Psoas muscle (tissue), 8 donors: Measurements from ENCODE around the gene SIPA1. TPM values are rescaled to one million over a fixed set of nuclear protein-coding genes. Genes with fewer than 3 reads are reported as not detected.

Experiments used
- ATAC-seq, 4 donors: fragments of 200-7000 bp; cut with Tn5 transposase; one replicate each; pipeline ENCODE4 v1.9.1; 2020; ENCODE audit warnings: moderate library complexity in 3 of 4, mild to moderate bottlenecking in 2 of 4
- DNase-seq, 2 donors: peaks; one replicate each; pipeline ENCODE4 v3.0.0-alpha.2; 2020
- H3K27ac ChIP-seq: fragments of 200-600 bp; one replicate; pipeline ENCODE4 v1.8.0; 2022
- H3K27me3 ChIP-seq, 3 donors: fragments of 200-600 bp in 1 of 3; one replicate each; pipeline versions ENCODE4 v1.6.1 to v1.8.0; 2013 to 2022; ENCODE audit warnings: low read length in 2 of 3, mild to moderate bottlenecking in 2 of 3, moderate library complexity in 1 of 3; ENCODE audit not compliant: insufficient read depth in 3 of 3
- H3K36me3 ChIP-seq, 2 donors: fragments of 200-600 bp in 1 of 2; one replicate each; pipeline versions ENCODE4 v1.6.1 to v1.8.0; 2013 to 2022; ENCODE audit warnings: low read depth in 1 of 2, mild to moderate bottlenecking in 1 of 2, moderate library complexity in 1 of 2; ENCODE audit not compliant: insufficient read depth in 1 of 2
- H3K4me1 ChIP-seq: fragments of 200-600 bp; one replicate; pipeline ENCODE4 v1.8.0; 2022
- H3K4me3 ChIP-seq: fragments of 200-600 bp; one replicate; pipeline ENCODE4 v1.8.0; 2022; ENCODE audit warnings: mild to moderate bottlenecking
- H3K9me3 ChIP-seq: fragments of 200-600 bp; one replicate; pipeline ENCODE4 v1.8.0; 2022
- CTCF ChIP-seq: fragments of 200-600 bp; IDR thresholded peaks from one replicate; pipeline ENCODE4 v1.8.0; 2022; ENCODE audit warnings: antibody characterized with exemption
- WGBS, 3 donors: extraction: QIAGEN DNeasy Blood & Tissue Kit; methylation state at CpG; one replicate each; pipeline versions ENCODE4 v1.1.6 to v1.1.7; 2013; 5-methylcytosine and 5-hydroxymethylcytosine counted together
- intact Hi-C, 2 donors: fragments of 100-400 bp; cut with DNase I; formaldehyde crosslinking; loops; one replicate each; pipeline versions ENCODE4 v1.11.0 to v1.14.2; 2022
- polyA plus RNA-seq, 3 donors: library from polyadenylated mRNA; stranded (reverse); fragments of 200-250 nt; gene quantifications; one replicate each; pipeline ENCODE4 v1.2.3, GENCODE V29; 2013
- total RNA-seq, 4 donors: library from RNA; stranded (reverse); fragmentation: NEBNext Ultra II Directional in 2 of 4; extraction: Animal tissue kit (Norgen Biotek cat#: 25700) in 2 of 4; gene quantifications; one replicate each; pipeline versions ENCODE4 v1.2.1 to v1.2.4, GENCODE V29; 2021 to 2023
- donor health status: healthy with polysubstance abuse.
- donor health status: DM: no; HTN: no; CAD: no; lungs with moderate emphysema.
- donor health status: Bipolar disorder and iron deficiency.
- donor health status: healthy.
- donor health status: DM: yes; HTN: yes; CAD: no.
- donor health status: DM: no; HTN: no; CAD: no.
- donor health status: DM: no; HTN: no; CAD: no.
- donor health status: DM: yes; HTN: yes; CAD: no.

The SIPA1 gene
- total and polyA plus RNA-seq, 7 donors: 7.9 to 17.4 (median 12.3) TPM

GRCh38 chr11:65634109-65634436 is 3.8 kb upstream of the SIPA1 start:
- no peak for TF ChIP-seq CTCF
- peaks cover 15 to 79% of the 10 kb centered on the region in 2 donors for H3K36me3 ChIP-seq
- no peak for DNase-seq
- no peak overlapping the region for H3K27ac ChIP-seq
- intact Hi-C loops: no loop called here
- H3K27me3 ChIP-seq: no peaks in the 10 kb centered on the region
- WGBS, 3 donors: 85 to 95% (median 91%) methylated on average over 14 of the region's 14 CpGs
- H3K9me3 ChIP-seq: no peaks in the 10 kb centered on the region
- H3K4me3 ChIP-seq: no peak overlapping the region
- ATAC-seq: no peak
- peaks cover 8% of the 10 kb centered on the region for H3K4me1 ChIP-seq

GRCh38 chr11:65634440-65634839 is 3.5 kb upstream of the SIPA1 start:
- Histone ChIP-seq H3K9me3 (no peaks in the 10 kb centered on the region), H3K36me3 (peaks cover 15 to 75% of the 10 kb centered on the region in 2 donors), H3K4me3 (no peak overlapping the region), H3K27ac (no peak overlapping the region), H3K27me3 (no peaks in the 10 kb centered on the region), H3K4me1 (peaks cover 8% of the 10 kb centered on the region)
- ATAC-seq: no peak
- WGBS, 3 donors: 87 to 91% (median 90%) methylated on average over 11 of the region's 11 CpGs
- no peak for TF ChIP-seq CTCF
- intact Hi-C loops: no loop called here
- DNase-seq: no peak

GRCh38 chr11:65634905-65635731 is 2.8 kb upstream of the SIPA1 start:
- ATAC-seq: no peak
- no peak for TF ChIP-seq CTCF
- no peak for DNase-seq
- Histone ChIP-seq H3K4me3 (no peak overlapping the region), H3K36me3 (peaks cover 11 to 69% of the 10 kb centered on the region in 2 donors), H3K27ac (no peak overlapping the region), H3K9me3 (no peaks in the 10 kb centered on the region), H3K27me3 (no peaks in the 10 kb centered on the region), H3K4me1 (peaks cover 8% of the 10 kb centered on the region)
- intact Hi-C loops: no loop called here
- 91 to 92% (median 92%) methylated on average over 42 to 46 of the region's 46 CpGs for WGBS, 3 donors

- TF ChIP-seq CTCF: no peak
- Histone ChIP-seq H3K4me3 (no peak overlapping the region), H3K4me1 (peaks cover 8% of the 10 kb centered on the region), H3K9me3 (no peaks in the 10 kb centered on the region), H3K27me3 (no peaks in the 10 kb centered on the region), H3K27ac (peak overlapping the region; percentile 65), H3K36me3 (peaks cover 6 to 59% of the 10 kb centered on the region in 2 donors)
- WGBS, 3 donors: 92 to 95% (median 94%) methylated on average over 25 to 28 of the region's 28 CpGs
- DNase-seq (no peak), ATAC-seq (no peak)
- intact Hi-C loops: no loop called here
Observed at GRCh38 chr11:65636108-65637031, 1.5 kb upstream of the SIPA1 start.
